Inflammatory macrophage (primary cell): ENCODE measurements around the gene GIMAP7.
A peak's percentile ranks its signal among the peaks of the same experiment; 100 is the strongest.
"Not testable (repeated sequence)": the region's sequence is repeated elsewhere in the genome, so short reads cannot be mapped to it uniquely, and the experiment has no call there.

Experiments
- DNase-seq, 2 donors: peaks; one replicate each; pipeline ENCODE4 v3.0.0-alpha.2; 2020 to 2022
- total RNA-seq, 18 experiments: gene quantifications; one replicate each; lab custom pipeline; 2026; ENCODE audit warnings: mixed read lengths in 6 of 18, inconsistent platforms in 2 of 18; lab: John Stamatoyannopoulos, UW

The GIMAP7 gene
- 0.17 to 16.2 (median 2.9) reads per million in 18 experiments for total RNA-seq

- DNase-seq: peak; percentile 30 to 38
Observed at GRCh38 chr7:150514748-150515222, at the start of gene GIMAP7. Gene GIMAP7 (plus strand): TSS chr7:150514872. CDS start chr7:150519975, 5,103 bp downstream.

DNA sequence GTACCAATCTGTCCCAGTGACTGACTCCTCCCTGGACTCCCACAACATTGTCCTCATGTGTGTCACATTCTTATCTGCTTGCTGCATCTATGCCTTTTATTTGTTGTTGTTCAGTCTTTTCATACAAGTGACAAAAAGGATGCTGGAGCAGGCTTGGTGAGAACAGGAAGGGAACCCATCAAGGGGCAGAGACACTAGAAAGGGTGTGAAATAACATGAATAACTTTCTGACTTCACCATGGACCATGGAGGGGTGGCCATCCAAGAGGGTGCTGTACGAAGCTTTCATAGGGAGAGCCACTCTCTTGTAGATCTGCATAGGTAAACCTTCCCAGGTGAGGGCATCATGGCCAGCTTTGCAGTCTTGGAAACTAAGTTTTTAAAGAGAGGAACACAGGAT lies 49.7 kb upstream of the GIMAP7 start:
- no peak for DNase-seq

DNA sequence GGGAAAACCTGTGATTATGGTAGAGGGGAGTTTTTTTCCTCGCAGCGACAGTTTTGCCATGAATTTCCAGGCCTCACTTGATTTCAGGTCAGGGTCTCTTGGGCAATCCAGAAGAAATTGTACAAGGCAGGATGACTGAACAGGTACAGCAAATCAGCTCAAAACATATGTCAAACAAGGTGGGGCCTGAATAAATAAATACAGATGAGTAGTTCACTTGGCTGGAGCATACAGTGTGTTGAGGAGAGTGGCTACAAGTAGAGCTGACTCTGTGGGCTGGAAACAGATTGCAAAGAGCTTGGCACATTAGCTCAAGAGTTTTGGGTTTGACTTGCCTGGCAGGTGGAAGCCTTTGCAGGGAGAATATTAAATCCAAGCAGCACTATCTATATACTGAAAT lies 49.3 kb upstream of the GIMAP7 start:
- no peak for DNase-seq

DNA sequence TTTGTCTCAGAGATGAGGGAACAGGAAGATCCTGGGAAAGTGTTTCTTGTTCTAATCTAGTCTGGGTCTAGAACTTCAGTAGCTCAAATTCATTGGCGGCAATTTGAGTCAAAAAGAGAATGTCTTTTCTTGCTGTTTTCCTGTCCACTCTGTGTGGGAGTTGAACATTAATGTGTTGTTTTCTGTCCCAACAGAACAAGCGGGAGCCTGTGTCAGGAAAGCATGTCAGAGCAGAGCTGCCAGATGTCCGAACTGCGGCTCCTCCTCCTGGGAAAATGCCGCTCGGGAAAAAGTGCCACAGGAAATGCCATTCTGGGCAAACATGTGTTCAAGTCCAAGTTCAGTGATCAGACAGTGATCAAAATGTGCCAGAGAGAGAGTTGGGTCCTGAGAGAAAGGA lies 48.2 kb upstream of the GIMAP7 start:
- no peak for DNase-seq

GRCh38 chr7:150468241-150468640 lies 46.4 kb upstream of the GIMAP7 start:
- no peak for DNase-seq

GRCh38 chr7:150471886-150472285 lies 42.8 kb upstream of the GIMAP7 start:
- no peak for DNase-seq

GRCh38 chr7:150473902-150474301 lies 40.8 kb upstream of the GIMAP7 start:
- no peak for DNase-seq

DNA sequence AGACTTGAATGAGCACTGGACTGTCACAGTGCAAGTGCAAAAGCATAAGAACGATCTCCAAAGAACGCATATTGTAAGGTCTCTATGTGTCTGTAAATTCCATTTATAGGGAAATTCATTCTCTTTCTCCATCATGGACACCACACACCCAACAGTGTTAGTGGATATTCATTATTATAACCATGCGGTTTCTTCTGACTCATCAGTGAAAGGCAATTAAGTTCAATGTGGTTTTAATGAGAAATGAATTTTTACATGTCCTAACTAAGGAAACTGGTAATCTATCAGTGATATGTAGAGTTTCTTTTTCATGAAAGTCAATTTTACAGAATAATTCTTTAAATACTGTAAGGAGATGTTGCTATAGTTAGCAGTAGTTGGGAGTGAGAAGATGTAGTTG lies 38.4 kb upstream of the GIMAP7 start:
- DNase-seq: no peak

DNA sequence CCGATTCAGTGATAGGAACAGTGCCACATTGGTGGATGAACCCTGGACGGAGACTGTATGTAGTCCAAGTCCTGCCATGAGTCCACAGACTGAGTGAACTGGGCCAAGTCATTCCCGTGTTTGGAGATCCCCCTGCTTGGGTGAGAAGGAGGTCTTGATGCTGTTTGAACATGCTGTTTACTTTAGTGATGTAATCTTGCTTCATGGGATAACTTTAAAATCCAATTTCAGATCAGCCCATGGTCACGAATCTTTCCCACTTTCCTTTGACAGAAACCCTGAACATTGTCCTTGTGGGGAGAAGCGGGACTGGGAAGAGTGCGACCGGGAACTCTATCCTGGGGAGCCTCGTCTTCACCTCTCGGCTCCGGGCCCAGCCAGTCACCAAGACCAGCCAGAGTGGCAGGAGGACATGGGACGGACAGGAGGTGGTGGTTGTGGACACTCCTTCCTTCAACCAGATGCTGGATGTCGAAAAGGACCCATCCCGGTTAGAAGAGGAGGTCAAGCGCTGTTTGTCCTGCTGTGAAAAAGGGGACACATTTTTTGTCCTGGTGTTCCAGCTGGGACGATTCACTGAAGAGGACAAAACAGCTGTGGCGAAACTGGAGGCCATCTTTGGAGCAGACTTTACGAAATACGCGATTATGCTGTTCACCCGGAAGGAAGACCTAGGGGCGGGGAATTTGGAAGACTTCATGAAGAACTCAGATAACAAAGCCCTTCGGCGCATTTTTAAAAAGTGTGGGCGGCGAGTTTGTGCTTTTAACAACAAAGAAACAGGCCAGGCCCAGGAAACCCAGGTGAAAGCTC lies 37.6 kb upstream of the GIMAP7 start:
- no peak for DNase-seq

DNA sequence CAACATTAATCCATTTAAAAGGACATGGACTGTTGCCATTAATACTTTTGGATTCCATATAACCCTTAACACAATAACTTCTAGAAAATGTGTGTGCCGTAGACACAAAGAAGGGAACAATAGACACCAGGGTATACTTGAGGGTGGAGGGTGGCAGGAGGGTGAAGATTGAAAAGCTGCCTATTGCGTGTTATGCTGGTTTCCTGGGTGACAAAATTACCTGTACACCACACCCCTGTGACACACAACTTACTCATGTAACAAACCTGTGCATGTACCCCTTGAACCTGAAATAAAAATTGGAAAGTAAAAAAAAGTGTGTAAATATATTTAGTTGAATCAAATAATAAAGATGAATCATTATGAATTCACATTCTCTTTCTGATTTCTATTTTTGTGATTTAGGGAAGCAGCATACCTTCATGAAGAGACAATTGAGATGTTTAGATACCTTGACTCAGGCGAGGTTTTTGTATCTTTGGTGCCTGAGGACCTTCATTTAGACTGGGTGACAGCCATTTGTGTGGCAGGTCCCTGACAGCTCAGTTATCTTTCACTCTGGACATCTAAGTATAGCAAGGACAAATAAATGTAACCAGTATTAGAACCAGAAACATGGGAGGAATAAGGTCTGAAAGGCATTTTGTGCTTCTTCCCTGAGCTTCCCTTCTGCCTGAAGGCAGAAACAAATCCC lies 35.5 kb upstream of the GIMAP7 start:
- DNase-seq: no peak

- peak; percentile 30 to 43 for DNase-seq
Observed at GRCh38 chr7:150481186-150481920, 33.3 kb upstream of the GIMAP7 start.

- peak; percentile 60 to 73 for DNase-seq
Observed at GRCh38 chr7:150481922-150482321, 32.8 kb upstream of the GIMAP7 start.

DNA sequence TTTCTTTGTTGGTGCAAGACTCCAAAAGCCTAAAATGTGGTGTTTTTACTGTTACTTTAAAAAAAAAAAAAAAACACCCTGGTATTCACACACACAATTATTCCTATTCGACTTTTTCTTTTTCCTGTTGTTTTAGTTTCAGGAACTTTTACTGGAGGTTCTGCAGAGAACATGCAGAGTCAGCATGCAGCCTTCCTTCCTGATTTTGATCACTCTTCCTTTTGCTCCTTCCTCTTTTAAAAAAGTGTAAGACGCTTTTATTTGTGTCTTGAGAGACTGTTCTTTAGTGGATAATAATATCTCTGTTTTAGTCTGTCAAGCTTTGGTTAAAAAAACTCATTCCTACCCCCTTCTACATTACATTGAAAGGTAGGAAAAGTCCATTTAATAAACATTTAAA lies 31.2 kb upstream of the GIMAP7 start:
- peak; percentile 50 to 70 for DNase-seq

DNA sequence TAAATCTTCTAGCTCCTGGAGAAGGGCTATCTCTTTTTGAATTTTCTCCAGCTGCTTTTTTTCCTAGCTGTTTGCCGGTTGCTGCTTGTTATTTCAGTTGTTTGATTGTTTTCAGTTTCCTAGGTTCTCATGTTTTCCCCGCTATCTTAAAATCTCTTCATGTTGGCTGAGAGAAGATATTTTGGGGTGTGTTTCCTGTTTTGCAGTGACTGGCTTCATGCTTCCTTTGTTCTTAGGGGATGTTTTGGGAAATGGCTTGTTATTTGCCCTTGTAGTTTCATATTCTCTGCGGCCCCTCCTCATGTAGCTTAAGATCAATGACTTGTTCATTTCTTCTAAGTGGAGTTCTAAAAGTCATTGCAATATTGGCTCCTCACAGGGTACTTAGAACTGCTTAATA lies 30.6 kb upstream of the GIMAP7 start:
- not testable (repeated sequence) for DNase-seq

GRCh38 chr7:150487625-150488024 lies 27.0 kb upstream of the GIMAP7 start:
- no peak for DNase-seq

GRCh38 chr7:150489782-150490181 lies 24.9 kb upstream of the GIMAP7 start:
- peak; percentile 85 to 98 for DNase-seq

DNA sequence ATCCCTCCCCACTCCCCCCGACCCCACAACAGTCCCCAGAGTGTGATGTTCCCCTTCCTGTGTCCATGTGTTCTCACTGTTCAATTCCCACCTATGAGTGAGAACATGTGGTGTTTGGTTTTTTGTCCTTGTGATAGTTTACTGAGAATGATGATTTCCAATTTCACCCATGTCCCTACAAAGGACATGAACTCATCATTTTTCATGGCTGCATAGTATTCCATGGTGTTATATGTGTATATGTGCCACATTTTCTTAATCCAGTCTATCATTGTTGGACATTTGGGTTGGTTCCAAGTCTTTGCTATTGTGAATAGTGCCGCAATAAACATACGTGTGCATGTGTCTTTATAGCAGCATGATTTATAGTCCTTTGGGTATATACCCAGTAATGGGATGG lies 21.2 kb upstream of the GIMAP7 start:
- not testable (repeated sequence) for DNase-seq

GRCh38 chr7:150502519-150502918 lies 12.2 kb upstream of the GIMAP7 start:
- no peak for DNase-seq

- no peak for DNase-seq
Observed at GRCh38 chr7:150503155-150503554, 11.5 kb upstream of the GIMAP7 start.

GRCh38 chr7:150503581-150503980 lies 11.1 kb upstream of the GIMAP7 start:
- no peak for DNase-seq

- no peak for DNase-seq
Observed at GRCh38 chr7:150507947-150508602, 6.6 kb upstream of the GIMAP7 start.

- no peak for DNase-seq
Observed at GRCh38 chr7:150511048-150511447, 3.6 kb upstream of the GIMAP7 start.

DNA sequence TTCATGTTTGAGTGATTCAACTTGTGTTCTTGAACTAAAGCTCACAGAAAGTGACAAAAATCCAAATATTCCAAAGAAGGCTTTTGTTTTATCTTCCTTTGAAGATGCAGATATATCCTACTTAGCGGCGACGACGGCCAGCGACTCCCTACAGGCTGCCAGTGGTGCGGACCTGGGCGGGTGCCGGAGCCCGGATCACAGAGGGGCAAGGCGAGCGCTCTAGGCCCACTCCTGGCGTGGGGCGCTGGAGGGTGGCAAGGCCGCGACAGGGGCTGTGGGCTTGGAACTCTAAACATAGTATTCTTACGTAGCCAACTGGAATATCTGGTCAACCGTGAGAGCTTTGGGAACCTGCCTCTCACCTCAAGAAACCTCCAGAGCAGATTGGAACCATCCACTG lies 914 bp upstream of the GIMAP7 start:
- no peak for DNase-seq
